Thyroid gland (tissue), 4 donors: ENCODE measurements around the gene TMEM116.

Source experiments
- CTCF ChIP-seq, 6 experiments: fragments of 200-600 bp in 3 of 6; fragments of 450-650 bp in 3 of 6; sonication (generic) in 3 of 6; IDR thresholded peaks; one replicate each; pipeline ENCODE4 v1.5.1; 2016 to 2019; ENCODE audit warnings: antibody characterized with exemption in 6 of 6, mild to moderate bottlenecking in 2 of 6, inconsistent platforms in 1 of 6, moderate library complexity in 1 of 6
- POLR2A ChIP-seq, 2 donors: fragments of 450-650 bp; IDR thresholded peaks; one replicate each; pipeline ENCODE4 v1.6.1; 2017; ENCODE audit warnings: antibody characterized with exemption in 2 of 2, mild to moderate bottlenecking in 2 of 2, moderate library complexity in 1 of 2

GRCh38 chr12:111964935-111965334 lies 48.0 kb downstream of the TMEM116 start:
- no peak for TF ChIP-seq CTCF (IDR thresholded peaks at IDR 0.05)
- TF ChIP-seq POLR2A (IDR thresholded peaks at IDR 0.05) = no peak
